CD14-positive monocyte (primary cell): ENCODE results near the gene ADGRE3. TPM values are rescaled to one million over a fixed set of nuclear protein-coding genes. Genes with fewer than 3 reads are reported as not detected.

ENCODE experiments used
- DNase-seq, 3 donors: peaks; one replicate each; pipeline ENCODE4 v3.0.0-alpha.2; 2011 to 2022
- H2AFZ ChIP-seq: 2 replicates; pipeline ENCODE4 v1.6.0; 2012; ENCODE audit warnings: mild to moderate bottlenecking, low read depth, low read length, inconsistent platforms; ENCODE audit not compliant: insufficient read depth, poor library complexity, severe bottlenecking
- H3K27ac ChIP-seq, 2 donors: 1 replicate in 1 of 2; 2 replicates in 1 of 2; pipeline ENCODE4 v1.5.1; 2012 to 2013; ENCODE audit warnings: low read length in 2 of 2, control low read depth in 1 of 2, inconsistent platforms in 1 of 2, low read depth in 1 of 2, mild to moderate bottlenecking in 1 of 2
- H3K27me3 ChIP-seq, 2 donors: one replicate each; pipeline versions ENCODE4 v1.6.0 to v1.6.1; 2011 to 2013; ENCODE audit warnings: low read length in 2 of 2; ENCODE audit not compliant: control insufficient read depth in 2 of 2, insufficient read depth in 2 of 2
- H3K36me3 ChIP-seq, 2 donors: replicated peaks in 1 of 2; 1 replicate in 1 of 2; 2 replicates in 1 of 2; pipeline versions ENCODE4 v1.5.1 to v1.6.1; 2012 to 2013; ENCODE audit warnings: low read length in 2 of 2, control low read depth in 1 of 2, inconsistent platforms in 1 of 2, mild to moderate bottlenecking in 1 of 2; ENCODE audit not compliant: insufficient read depth in 2 of 2, control insufficient read depth in 1 of 2
- H3K4me1 ChIP-seq, 2 donors: 1 replicate in 1 of 2; 2 replicates in 1 of 2; pipeline versions ENCODE4 v1.5.1 to v1.6.1; 2012 to 2013; ENCODE audit warnings: low read length in 2 of 2, control low read depth in 1 of 2, inconsistent platforms in 1 of 2, mild to moderate bottlenecking in 1 of 2, moderate library complexity in 1 of 2; ENCODE audit not compliant: insufficient read depth in 2 of 2, control insufficient read depth in 1 of 2
- H3K4me2 ChIP-seq: replicated peaks from 2 replicates; pipeline ENCODE3; 2012; ENCODE audit warnings: low read length, moderate library complexity, mild to moderate bottlenecking; ENCODE audit not compliant: poor library complexity, severe bottlenecking; ENCODE audit errors: extremely low read depth
- H3K4me3 ChIP-seq, 3 experiments: fragments of 200-600 bp in 1 of 3; sonication (generic) in 1 of 3; replicated peaks in 1 of 3; 1 replicate in 2 of 3; 2 replicates in 1 of 3; pipeline ENCODE4 v1.5.1; 2011 to 2013; ENCODE audit warnings: low read length in 3 of 3, mild to moderate bottlenecking in 3 of 3, control low read depth in 2 of 3, low read depth in 2 of 3, inconsistent platforms in 1 of 3, moderate library complexity in 1 of 3
- H3K79me2 ChIP-seq: 2 replicates; pipeline ENCODE4 v1.6.0; 2012; ENCODE audit warnings: mild to moderate bottlenecking, control low read depth, inconsistent platforms, low read length, moderate library complexity; ENCODE audit not compliant: insufficient read depth
- H3K9ac ChIP-seq: 2 replicates; pipeline ENCODE4 v1.6.0; 2017; ENCODE audit warnings: low read length, mild to moderate bottlenecking; ENCODE audit not compliant: insufficient read depth, poor library complexity, severe bottlenecking
- H3K9me3 ChIP-seq, 2 donors: replicated peaks in 1 of 2; 1 replicate in 1 of 2; 2 replicates in 1 of 2; pipeline versions ENCODE4 v1.5.1 to v1.6.1; 2012 to 2013; ENCODE audit warnings: low read length in 2 of 2, control low read depth in 1 of 2; ENCODE audit not compliant: control insufficient read depth in 1 of 2, insufficient read depth in 1 of 2
- H4K20me1 ChIP-seq: 2 replicates; pipeline ENCODE4 v1.6.0; 2012; ENCODE audit warnings: mild to moderate bottlenecking, low read length, control low read depth, moderate library complexity; ENCODE audit not compliant: insufficient read depth
- H3K27ac Mint-ChIP-seq, 7 donors: one replicate each; pipeline ENCODE4 v1.8.0; 2020; ENCODE audit warnings: mild to moderate bottlenecking in 7 of 7, mixed read lengths in 7 of 7, moderate library complexity in 6 of 7, inconsistent platforms in 2 of 7
- H3K27me3 Mint-ChIP-seq, 3 donors: one replicate each; pipeline ENCODE4 v1.8.0; 2021 to 2022; ENCODE audit warnings: low read depth in 3 of 3, mild to moderate bottlenecking in 3 of 3, mixed read lengths in 3 of 3, moderate library complexity in 3 of 3, inconsistent platforms in 1 of 3
- H3K36me3 Mint-ChIP-seq, 2 donors: one replicate each; pipeline ENCODE4 v1.8.0; 2020; ENCODE audit warnings: mixed read lengths in 2 of 2, inconsistent platforms in 1 of 2, mild to moderate bottlenecking in 1 of 2
- H3K4me1 Mint-ChIP-seq: one replicate; pipeline ENCODE4 v1.8.0; 2020; ENCODE audit warnings: mild to moderate bottlenecking, mixed read lengths
- H3K4me3 Mint-ChIP-seq, 2 donors: one replicate each; pipeline ENCODE4 v1.8.0; 2020; ENCODE audit warnings: mild to moderate bottlenecking in 2 of 2, mixed read lengths in 2 of 2, moderate library complexity in 1 of 2
- H3K9me3 Mint-ChIP-seq, 7 donors: one replicate each; pipeline ENCODE4 v1.8.0; 2020 to 2022; ENCODE audit warnings: mixed read lengths in 7 of 7, mild to moderate bottlenecking in 6 of 7, moderate library complexity in 6 of 7, inconsistent platforms in 2 of 7
- CTCF ChIP-seq: fragments of 200-600 bp; IDR thresholded peaks from one replicate; pipeline ENCODE4 v1.8.0; 2022; ENCODE audit warnings: antibody characterized with exemption, mild to moderate bottlenecking
- WGBS: methylation state at CpG from one replicate; pipeline ENCODE4 v1.1.5; 2013; ENCODE audit warnings: missing lambda C conversion rate; ENCODE audit not compliant: insufficient coverage; 5-methylcytosine and 5-hydroxymethylcytosine counted together
- intact Hi-C, 2 donors: fragments of 100-400 bp; cut with micrococcal nuclease; formaldehyde crosslinking; loops; one replicate each; pipeline versions ENCODE4 v1.15.0 to v1.15.1; 2023
- polyA plus RNA-seq, 3 donors: library from polyadenylated mRNA; depleted of rRNA in 1 of 3; unstranded in 2 of 3; stranded (reverse) in 1 of 3; fragments of 300-500 nt in 2 of 3; fragments of >200 nt in 1 of 3; fragmentation: Illumina TruSeq in 2 of 3; gene quantifications; 1 replicate in 2 of 3; 2 replicates in 1 of 3; pipeline ENCODE4 v1.2.3, GENCODE V29; 2012 to 2021

Gene ADGRE3
- polyA plus RNA-seq, 3 donors, result 27.3 to 92.0 (median 28.3) TPM

- no peaks in the 10 kb centered on the region for H3K4me1 Mint-ChIP-seq
- no peak overlapping the region for H3K27ac ChIP-seq
- H3K36me3 Mint-ChIP-seq, result peaks cover 83 to 96% of the 10 kb centered on the region in 2 donors
- no peaks in the 10 kb centered on the region for H3K27me3 ChIP-seq
- H3K4me3 Mint-ChIP-seq, result no peak overlapping the region
- peaks cover 0 to 17% of the 10 kb centered on the region in 2 donors for H3K9me3 ChIP-seq
- intact Hi-C loops, result no loop called here
- TF ChIP-seq CTCF, result no peak
- no peaks in the 10 kb centered on the region for H3K79me2 ChIP-seq
- no peak overlapping the region for H3K9ac ChIP-seq
- peaks cover 87 to 94% of the 10 kb centered on the region in 2 donors for H3K36me3 ChIP-seq
- no peaks in the 10 kb centered on the region for H3K4me1 ChIP-seq
- H3K27me3 Mint-ChIP-seq, result no peaks in the 10 kb centered on the region
- peaks cover 1 to 28% (median 10%) of the 10 kb centered on the region in 7 donors for H3K9me3 Mint-ChIP-seq
- peak overlapping the region in 3 of 7 donors; percentile 26 to 55 (median 41) for H3K27ac Mint-ChIP-seq
- 36% methylated on average over 2 of the region's 8 CpGs for WGBS
- no peak for DNase-seq
- H2AFZ ChIP-seq, result no peak overlapping the region
- no peak overlapping the region for H3K4me3 ChIP-seq
- peaks cover 22% of the 10 kb centered on the region for H4K20me1 ChIP-seq
- H3K4me2 ChIP-seq, result no peak overlapping the region
Measured at GRCh38 chr19:14699641-14700040, 25.0 kb upstream of the ADGRE3 start.

- TF ChIP-seq CTCF, result no peak
- Mint-ChIP-seq H3K4me1 (peaks cover 8% of the 10 kb centered on the region), H3K9me3 (peaks cover 0 to under 1% (median 0%) of the 10 kb centered on the region in 7 donors), H3K36me3 (peaks cover 61 to 79% of the 10 kb centered on the region in 2 donors), H3K4me3 (no peak overlapping the region), H3K27me3 (no peaks in the 10 kb centered on the region), H3K27ac (peak overlapping the region in 1 of 7 donors; percentile 37)
- Histone ChIP-seq H3K4me1 (peaks cover 6 to 7% of the 10 kb centered on the region in 2 donors), H3K36me3 (peaks cover 61 to 69% of the 10 kb centered on the region in 2 donors), H2AFZ (no peak overlapping the region), H4K20me1 (peaks cover 23% of the 10 kb centered on the region), H3K27me3 (no peaks in the 10 kb centered on the region), H3K27ac (no peak overlapping the region), H3K9ac (no peak overlapping the region), H3K79me2 (peaks cover 33% of the 10 kb centered on the region), H3K9me3 (no peaks in the 10 kb centered on the region), H3K4me3 (no peak overlapping the region), H3K4me2 (no peak overlapping the region)
- intact Hi-C loops, result no loop called here
- WGBS, result 93% methylated on average over 2 of the region's 5 CpGs
- no peak for DNase-seq
Measured at GRCh38 chr19:14695471-14695870, 20.8 kb upstream of the ADGRE3 start.
